Lower leg skin (tissue), 4 donors: ENCODE measurements around the gene ARHGEF16. TPM values are rescaled to one million over a fixed set of nuclear protein-coding genes. Genes with fewer than 3 reads are reported as not detected.

Experiments
- DNase-seq, 2 donors: peaks; one replicate each; pipeline ENCODE4 v3.0.0-alpha.2; 2019; ENCODE audit warnings: low spot score in 2 of 2
- H3K4me3 ChIP-seq: fragments of 200-600 bp; sonication (generic); 2 replicates; pipeline ENCODE4 v1.5.1; 2017; ENCODE audit warnings: mild to moderate bottlenecking, low read depth; ENCODE audit not compliant: poor library complexity, severe bottlenecking
- POLR2A ChIP-seq, 2 donors: fragments of 450-650 bp; IDR thresholded peaks; one replicate each; pipeline ENCODE4 v1.6.1; 2016 to 2017; ENCODE audit warnings: antibody characterized with exemption in 2 of 2, mild to moderate bottlenecking in 1 of 2, moderate library complexity in 1 of 2
- WGBS, 2 donors: methylation state at CpG; one replicate each; pipeline ENCODE4 v1.1.5; 2018; 5-methylcytosine and 5-hydroxymethylcytosine counted together
- intact Hi-C: fragments of 100-400 bp; cut with DNase I; formaldehyde crosslinking; loops from one replicate; pipeline ENCODE4 v1.15.0; 2023; ENCODE audit warnings: low total_unique reads
- total RNA-seq, 4 donors: library from RNA; depleted of rRNA; stranded (reverse); fragments of >200 nt; gene quantifications; one replicate each; pipeline ENCODE4 v1.1.0, GENCODE V29; 2016
- TF ChIP-seq, protein P1 (sequence below), 3 donors: fragments of 450-650 bp; IDR thresholded peaks; one replicate each; pipeline ENCODE4 v1.5.1; 2016; ENCODE audit warnings: antibody characterized with exemption in 3 of 3, mild to moderate bottlenecking in 3 of 3, moderate library complexity in 2 of 3

ARHGEF16 gene
- total RNA-seq, 4 donors from 2014 or later: 7.9 to 11.5 (median 9.8) TPM

DNA sequence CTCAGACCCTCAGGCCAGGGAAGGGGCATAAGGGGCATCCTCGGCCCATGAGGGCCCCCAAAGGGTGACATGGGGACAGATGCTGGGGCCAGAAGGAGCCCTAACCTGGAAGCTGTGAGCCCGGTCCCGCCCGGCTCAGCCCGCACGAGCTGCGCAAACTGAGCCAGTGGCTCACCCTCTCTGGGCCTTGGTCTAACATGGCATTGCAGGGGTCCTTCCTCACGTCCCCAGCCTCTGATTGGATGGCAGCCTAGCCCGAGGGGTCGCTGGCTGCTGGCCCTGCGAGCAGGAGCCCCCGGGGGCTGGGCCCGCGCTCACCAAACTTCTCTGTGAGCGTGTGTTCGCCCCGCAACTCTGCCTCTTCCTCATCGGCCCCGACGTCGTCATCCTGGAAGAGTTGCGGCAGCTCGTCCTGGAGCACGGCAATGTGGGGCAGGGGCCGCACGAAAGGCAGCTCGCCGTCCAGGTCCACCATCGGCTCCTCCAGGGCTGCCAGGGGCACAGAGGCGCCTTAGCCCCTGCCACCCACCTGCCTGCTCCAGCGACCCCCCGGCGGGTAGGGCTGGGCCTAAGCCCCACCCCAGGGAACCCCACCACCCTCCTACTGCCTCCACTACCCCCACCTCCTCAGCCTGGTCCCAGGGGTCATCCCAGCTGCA is 54.4 kb downstream of the ARHGEF16 start:
- H3K4me3 ChIP-seq: no peak overlapping the region
- TF ChIP-seq, protein P1, sequence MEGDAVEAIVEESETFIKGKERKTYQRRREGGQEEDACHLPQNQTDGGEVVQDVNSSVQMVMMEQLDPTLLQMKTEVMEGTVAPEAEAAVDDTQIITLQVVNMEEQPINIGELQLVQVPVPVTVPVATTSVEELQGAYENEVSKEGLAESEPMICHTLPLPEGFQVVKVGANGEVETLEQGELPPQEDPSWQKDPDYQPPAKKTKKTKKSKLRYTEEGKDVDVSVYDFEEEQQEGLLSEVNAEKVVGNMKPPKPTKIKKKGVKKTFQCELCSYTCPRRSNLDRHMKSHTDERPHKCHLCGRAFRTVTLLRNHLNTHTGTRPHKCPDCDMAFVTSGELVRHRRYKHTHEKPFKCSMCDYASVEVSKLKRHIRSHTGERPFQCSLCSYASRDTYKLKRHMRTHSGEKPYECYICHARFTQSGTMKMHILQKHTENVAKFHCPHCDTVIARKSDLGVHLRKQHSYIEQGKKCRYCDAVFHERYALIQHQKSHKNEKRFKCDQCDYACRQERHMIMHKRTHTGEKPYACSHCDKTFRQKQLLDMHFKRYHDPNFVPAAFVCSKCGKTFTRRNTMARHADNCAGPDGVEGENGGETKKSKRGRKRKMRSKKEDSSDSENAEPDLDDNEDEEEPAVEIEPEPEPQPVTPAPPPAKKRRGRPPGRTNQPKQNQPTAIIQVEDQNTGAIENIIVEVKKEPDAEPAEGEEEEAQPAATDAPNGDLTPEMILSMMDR (IDR thresholded peaks at IDR 0.05): no peak
- TF ChIP-seq POLR2A (IDR thresholded peaks at IDR 0.05): no peak
- DNase-seq: no peak
- WGBS, 2 donors: 92 to 95% methylated on average over 22 to 30 of the region's 33 CpGs
- intact Hi-C loops: no loop called here

DNA sequence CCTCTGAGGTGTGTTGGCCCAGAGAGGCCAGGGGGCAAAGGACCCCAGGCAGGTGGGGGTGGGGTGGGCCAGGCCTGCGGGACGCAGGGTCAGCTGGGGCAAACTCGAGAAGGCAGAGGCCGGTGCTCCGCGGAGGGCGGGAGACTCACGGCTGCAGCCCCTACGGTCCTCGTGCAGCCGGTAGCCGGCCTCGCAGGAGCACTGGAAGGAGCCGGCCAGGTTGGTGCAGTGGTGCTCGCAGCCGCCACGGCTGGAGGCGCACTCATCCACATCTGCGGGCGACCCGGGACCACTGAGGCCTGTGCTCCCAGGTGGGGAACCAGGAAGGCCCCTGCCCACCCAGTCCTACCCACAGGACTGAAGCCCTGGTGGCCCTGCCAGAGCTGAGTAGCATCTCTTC is 55.3 kb downstream of the ARHGEF16 start:
- no peak for DNase-seq
- WGBS, 2 donors: 95 to 97% methylated on average over 20 to 21 of the region's 21 CpGs
- intact Hi-C loops: no loop called here
- H3K4me3 ChIP-seq: no peak overlapping the region
- TF ChIP-seq POLR2A (IDR thresholded peaks at IDR 0.05): no peak
- TF ChIP-seq, protein P1 (IDR thresholded peaks at IDR 0.05): no peak

DNA sequence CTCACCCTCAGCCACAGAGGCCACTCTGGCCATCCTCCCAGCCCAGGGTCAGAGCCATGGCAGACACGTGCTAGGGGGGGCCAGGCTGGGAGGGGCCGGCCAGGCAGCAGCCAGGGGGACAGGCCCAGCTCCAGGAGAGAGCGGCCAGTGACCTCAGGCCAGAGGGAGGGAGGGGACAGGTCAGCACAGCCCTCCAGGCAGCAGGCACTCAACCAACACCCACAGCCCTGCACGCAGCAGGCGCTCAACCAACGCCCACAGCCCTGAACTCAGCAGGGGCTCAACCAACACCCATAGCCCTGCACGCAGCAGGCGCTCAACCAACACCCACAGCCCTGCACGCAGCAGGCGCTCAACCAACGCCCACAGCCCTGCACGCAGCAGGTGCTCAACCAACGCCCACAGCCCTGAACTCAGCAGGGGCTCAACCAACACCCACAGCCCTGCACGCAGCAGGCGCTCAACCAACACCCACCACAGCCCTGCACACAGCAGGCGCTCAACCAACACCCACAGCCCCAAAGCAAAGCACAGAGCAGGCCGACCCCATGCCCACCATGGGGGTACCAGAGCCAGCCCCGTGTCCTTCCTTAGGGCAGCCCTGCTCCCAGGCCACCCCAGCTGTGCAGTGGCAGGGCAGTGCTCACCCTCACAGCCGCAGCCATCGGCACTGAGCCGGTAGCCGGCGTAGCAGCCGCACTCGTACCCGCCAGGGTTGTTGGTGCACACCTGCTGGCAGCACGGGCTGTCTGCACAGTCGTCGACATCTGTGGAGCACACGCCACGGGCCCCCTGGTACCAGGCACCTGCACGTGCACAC is 55.9 kb downstream of the ARHGEF16 start:
- intact Hi-C loops: no loop called here
- WGBS, 2 donors: 88 to 89% methylated on average over 18 to 29 of the region's 32 CpGs
- H3K4me3 ChIP-seq: no peak overlapping the region
- no peak for DNase-seq
- TF ChIP-seq, protein P1 (IDR thresholded peaks at IDR 0.05): no peak
- TF ChIP-seq POLR2A (IDR thresholded peaks at IDR 0.05): no peak

DNA sequence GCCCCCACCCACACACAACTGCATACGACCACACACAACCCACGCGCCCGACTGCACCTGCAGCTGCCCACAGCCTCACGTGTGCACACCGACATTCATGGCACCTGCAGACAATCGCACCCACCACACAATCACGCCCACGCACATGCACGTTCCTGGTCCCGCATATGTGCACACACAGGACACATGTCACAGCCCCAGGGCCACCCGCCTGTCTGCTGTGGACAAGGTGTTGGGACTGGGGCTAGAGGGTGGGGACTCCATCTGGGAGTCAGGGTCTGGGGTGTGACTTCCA is 56.4 kb downstream of the ARHGEF16 start:
- intact Hi-C loops: no loop called here
- 90 to 95% methylated on average over 12 of the region's 12 CpGs for WGBS, 2 donors
- TF ChIP-seq POLR2A (IDR thresholded peaks at IDR 0.05): no peak
- TF ChIP-seq, protein P1 (IDR thresholded peaks at IDR 0.05): no peak
- DNase-seq: no peak
- no peak overlapping the region for H3K4me3 ChIP-seq

DNA sequence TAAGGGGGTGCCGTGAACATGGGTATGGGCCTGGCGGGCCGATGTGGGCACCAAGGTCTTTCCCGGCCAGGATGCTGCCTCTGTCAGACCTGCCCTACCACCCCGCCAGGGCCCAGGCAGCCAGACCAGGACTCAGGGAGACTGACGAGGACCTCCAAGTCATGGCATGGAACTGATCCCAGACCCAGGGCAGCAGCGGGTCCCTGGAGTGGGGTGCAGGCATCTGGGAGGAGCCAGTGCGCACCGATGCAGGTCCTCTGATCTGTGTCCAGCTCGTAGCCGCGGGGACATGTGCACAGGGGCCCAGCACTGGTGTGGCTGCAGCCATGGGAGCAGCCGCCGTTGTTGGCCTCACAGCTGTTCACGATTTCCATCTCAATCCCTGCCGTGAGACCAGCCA is 56.8 kb downstream of the ARHGEF16 start:
- intact Hi-C loops: no loop called here
- WGBS, 2 donors: 82 to 88% methylated on average over 9 to 16 of the region's 16 CpGs
- TF ChIP-seq, protein P1 (IDR thresholded peaks at IDR 0.05): no peak
- TF ChIP-seq POLR2A (IDR thresholded peaks at IDR 0.05): no peak
- no peak for DNase-seq
- no peak overlapping the region for H3K4me3 ChIP-seq
